HG03066 (cell line): ENCODE measurements around the gene DMD.
"Not testable (repeated sequence)": the region's sequence is repeated elsewhere in the genome, so short reads cannot be mapped to it uniquely, and the experiment has no call there.

Source experiments
- ATAC-seq: cut with Tn5 transposase; IDR thresholded peaks from one replicate; pipeline ENCODE4 v1.9.1; 2021; ENCODE audit warnings: low read depth; ENCODE audit not compliant: unreplicated experiment

The DMD gene

GRCh38 chrX:31661280-31661810 is 1550.0 kb downstream of the DMD start:
- no peak for ATAC-seq

- ATAC-seq = no peak
These were observed 1553.0 kb downstream of the DMD start for GRCh38 chrX:31658360-31658759.

- no peak for ATAC-seq
These were observed 1555.3 kb downstream of the DMD start for GRCh38 chrX:31656013-31656412.

- ATAC-seq = no peak
These were observed 1557.9 kb downstream of the DMD start for GRCh38 chrX:31653422-31653821.

GRCh38 chrX:31652650-31653049 is 1558.7 kb downstream of the DMD start:
- ATAC-seq = no peak

GRCh38 chrX:31649201-31649600 is 1562.1 kb downstream of the DMD start:
- ATAC-seq = no peak

GRCh38 chrX:31633349-31633748 is 1578.0 kb downstream of the DMD start:
- no peak for ATAC-seq

- ATAC-seq = no peak
These were observed 1582.2 kb downstream of the DMD start for GRCh38 chrX:31629195-31629594.

- no peak for ATAC-seq
These were observed 1602.2 kb downstream of the DMD start for GRCh38 chrX:31609130-31609529.

GRCh38 chrX:31608638-31609037 is 1602.7 kb downstream of the DMD start:
- ATAC-seq = no peak

- no peak for ATAC-seq
These were observed 1604.6 kb downstream of the DMD start for GRCh38 chrX:31606771-31607170.

GRCh38 chrX:31604629-31605221 is 1606.6 kb downstream of the DMD start:
- no peak for ATAC-seq

GRCh38 chrX:31603411-31604120 is 1607.8 kb downstream of the DMD start:
- no peak for ATAC-seq

GRCh38 chrX:31600823-31601222 is 1610.5 kb downstream of the DMD start:
- no peak for ATAC-seq

- no peak for ATAC-seq
These were observed 1618.0 kb downstream of the DMD start for GRCh38 chrX:31593353-31593752.

- ATAC-seq = no peak
These were observed 1620.0 kb downstream of the DMD start for GRCh38 chrX:31591355-31591754.

- no peak for ATAC-seq
These were observed 1620.7 kb downstream of the DMD start for GRCh38 chrX:31590581-31591114.

- no peak for ATAC-seq
These were observed 1621.8 kb downstream of the DMD start for GRCh38 chrX:31589503-31589902.

GRCh38 chrX:31588355-31588754 is 1623.0 kb downstream of the DMD start:
- no peak for ATAC-seq

- ATAC-seq = not testable (repeated sequence)
These were observed 1627.5 kb downstream of the DMD start for GRCh38 chrX:31583892-31584291.

GRCh38 chrX:31580726-31581125 is 1630.6 kb downstream of the DMD start:
- no peak for ATAC-seq

- ATAC-seq = no peak
These were observed 1631.1 kb downstream of the DMD start for GRCh38 chrX:31580227-31580626.
